Measurements from ENCODE around the gene PSMB8.

- TF ChIP-seq CTCF (optimal IDR thresholded peaks at IDR 0.05 in 1 of 3, IDR thresholded peaks at IDR 0.05 in 1 of 3, conservative IDR thresholded peaks at IDR 0.05 in 1 of 3; ENCODE audit: extremely low read depth in 1 of 3, insufficient read depth in 2 of 3, low read length in 3 of 3) (no peak), EZH2 (IDR thresholded peaks at IDR 0.05; ENCODE audit: low read length) (no peak)
Observed at GRCh38 chr6:32830936-32831335, 12.9 kb downstream of the PSMB8 start.

Measured in keratinocyte (primary cell).